Lower lobe of right lung (tissue), 2 donors: Measurements from ENCODE around the gene SLC22A3. TPM values are rescaled to one million over a fixed set of nuclear protein-coding genes. Genes with fewer than 3 reads are reported as not detected.

Source experiments
- ATAC-seq, 2 donors: fragments of 200-7000 bp; cut with Tn5 transposase; one replicate each; pipeline ENCODE4 v1.9.1; 2020 to 2022; ENCODE audit warnings: mild to moderate bottlenecking in 2 of 2, moderate library complexity in 2 of 2
- DNase-seq: peaks from one replicate; pipeline ENCODE4 v3.0.0-alpha.2; 2020
- H3K27ac ChIP-seq: fragments of 200-600 bp; one replicate; pipeline ENCODE4 v1.8.0; 2022
- H3K27me3 ChIP-seq: fragments of 200-600 bp; one replicate; pipeline ENCODE4 v1.8.0; 2022; ENCODE audit warnings: low read depth
- H3K36me3 ChIP-seq: fragments of 200-600 bp; one replicate; pipeline ENCODE4 v1.8.0; 2022; ENCODE audit warnings: mild to moderate bottlenecking
- H3K4me1 ChIP-seq: fragments of 200-600 bp; one replicate; pipeline ENCODE4 v1.8.0; 2022
- H3K4me3 ChIP-seq: fragments of 200-600 bp; one replicate; pipeline ENCODE4 v1.8.0; 2022; ENCODE audit warnings: mild to moderate bottlenecking
- H3K9me3 ChIP-seq: fragments of 200-600 bp; one replicate; pipeline ENCODE4 v1.8.0; 2022
- CTCF ChIP-seq: fragments of 200-600 bp; IDR thresholded peaks from one replicate; pipeline ENCODE4 v1.8.0; 2022; ENCODE audit warnings: antibody characterized with exemption, mild to moderate bottlenecking
- intact Hi-C: fragments of 100-400 bp; cut with DNase I; formaldehyde crosslinking; loops from one replicate; pipeline ENCODE4 v1.11.0; 2022
- total RNA-seq: library from RNA; stranded (reverse); fragmentation: NEBNext Ultra II Directional; extraction: Animal tissue kit (Norgen Biotek cat#: 25700); gene quantifications from one replicate; pipeline ENCODE4 v1.2.1, GENCODE V29; 2021
- donor health status: DM: no; HTN: yes; CAD: no; lungs with severe emphysema.

The SLC22A3 gene
- total RNA-seq, 1 donor from 2014 or later = 37.7 TPM

- ATAC-seq (no peak), DNase-seq (no peak)
- no peak for TF ChIP-seq CTCF
- Histone ChIP-seq H3K4me3 (no peak overlapping the region), H3K9me3 (no peaks in the 10 kb centered on the region), H3K27ac (no peak overlapping the region), H3K27me3 (no peaks in the 10 kb centered on the region), H3K4me1 (no peaks in the 10 kb centered on the region), H3K36me3 (no peaks in the 10 kb centered on the region)
- intact Hi-C loops = no loop called here
Measured at GRCh38 chr6:160329188-160329587, 19.0 kb upstream of the SLC22A3 start.

- H3K27me3 ChIP-seq = no peaks in the 10 kb centered on the region
- no peaks in the 10 kb centered on the region for H3K4me1 ChIP-seq
- intact Hi-C loops = no loop called here
- no peaks in the 10 kb centered on the region for H3K9me3 ChIP-seq
- no peak overlapping the region for H3K4me3 ChIP-seq
- no peak for TF ChIP-seq CTCF
- ATAC-seq (no peak), DNase-seq (no peak)
- H3K36me3 ChIP-seq = no peaks in the 10 kb centered on the region
- no peak overlapping the region for H3K27ac ChIP-seq
Measured at GRCh38 chr6:160330619-160331018, 17.6 kb upstream of the SLC22A3 start.

- DNase-seq (no peak), ATAC-seq (no peak)
- Histone ChIP-seq H3K36me3 (no peaks in the 10 kb centered on the region), H3K27ac (no peak overlapping the region), H3K27me3 (no peaks in the 10 kb centered on the region), H3K4me1 (no peaks in the 10 kb centered on the region), H3K9me3 (no peaks in the 10 kb centered on the region), H3K4me3 (no peak overlapping the region)
- no peak for TF ChIP-seq CTCF
- intact Hi-C loops = no loop called here
Measured at GRCh38 chr6:160331204-160331603, 17.0 kb upstream of the SLC22A3 start.

- Histone ChIP-seq H3K4me3 (no peak overlapping the region), H3K27ac (no peak overlapping the region), H3K4me1 (no peaks in the 10 kb centered on the region), H3K27me3 (no peaks in the 10 kb centered on the region), H3K9me3 (no peaks in the 10 kb centered on the region), H3K36me3 (no peaks in the 10 kb centered on the region)
- no peak for DNase-seq
- ATAC-seq = no peak
- intact Hi-C loops = no loop called here
- TF ChIP-seq CTCF = no peak
Measured at GRCh38 chr6:160331753-160332152, 16.4 kb upstream of the SLC22A3 start.

GRCh38 chr6:160333101-160333500, 15.1 kb upstream of the SLC22A3 start:
- intact Hi-C loops = no loop called here
- TF ChIP-seq CTCF = no peak
- Histone ChIP-seq H3K27me3 (no peaks in the 10 kb centered on the region), H3K36me3 (no peaks in the 10 kb centered on the region), H3K9me3 (no peaks in the 10 kb centered on the region), H3K4me1 (no peaks in the 10 kb centered on the region), H3K27ac (no peak overlapping the region), H3K4me3 (no peak overlapping the region)
- ATAC-seq (no peak), DNase-seq (no peak)

- no peaks in the 10 kb centered on the region for H3K36me3 ChIP-seq
- intact Hi-C loops = no loop called here
- no peaks in the 10 kb centered on the region for H3K27me3 ChIP-seq
- no peaks in the 10 kb centered on the region for H3K4me1 ChIP-seq
- no peak overlapping the region for H3K27ac ChIP-seq
- no peak for TF ChIP-seq CTCF
- no peaks in the 10 kb centered on the region for H3K9me3 ChIP-seq
- DNase-seq (no peak), ATAC-seq (no peak)
- H3K4me3 ChIP-seq = no peak overlapping the region
Measured at GRCh38 chr6:160333841-160334240, 14.3 kb upstream of the SLC22A3 start.
